Frontal cortex (tissue), 4 donors: ENCODE data around the gene IL4R. TPM values are rescaled to one million over a fixed set of nuclear protein-coding genes. Genes with fewer than 3 reads are reported as not detected.
"Not testable (repeated sequence)": the region's sequence is repeated elsewhere in the genome, so short reads cannot be mapped to it uniquely, and the experiment has no call there.

Experiments
- DNase-seq, 2 donors: peaks; one replicate each; pipeline ENCODE4 v3.0.0; 2012; ENCODE audit warnings: low spot score in 2 of 2
- FAIRE-seq: peaks from 2 replicates; lab custom pipeline; 2012; peaks lifted over from hg19 to GRCh38; lab: Jason Lieb, UNC
- total RNA-seq: library from RNA; depleted of rRNA; stranded (reverse); fragments of >200 nt; gene quantifications from one replicate; pipeline ENCODE4 v1.2.3, GENCODE V29; 2014
- donor health status: control.
- donor health status: control.
- donor health status: control.

The IL4R gene
- total RNA-seq, 1 donor from 2014 or later = 1.6 TPM

- FAIRE-seq (no peak), DNase-seq (no peak)
Observed at GRCh38 chr16:27287051-27287811, 26.5 kb upstream of the IL4R start.

- FAIRE-seq = no peak
- no peak for DNase-seq
Observed at GRCh38 chr16:27287887-27288286, 25.9 kb upstream of the IL4R start.

- not testable (repeated sequence) for FAIRE-seq, DNase-seq
Observed at GRCh38 chr16:27288313-27288712, 25.5 kb upstream of the IL4R start.

- no peak for FAIRE-seq
- no peak for DNase-seq
Observed at GRCh38 chr16:27289669-27290068, 24.1 kb upstream of the IL4R start.

GRCh38 chr16:27290562-27290961 is 23.2 kb upstream of the IL4R start:
- FAIRE-seq = no peak
- no peak for DNase-seq

- no peak for FAIRE-seq
- DNase-seq = no peak
Observed at GRCh38 chr16:27291106-27291505, 22.7 kb upstream of the IL4R start.

GRCh38 chr16:27291722-27292240 is 22.0 kb upstream of the IL4R start:
- DNase-seq (no peak), FAIRE-seq (no peak)

GRCh38 chr16:27293343-27293742 is 20.4 kb upstream of the IL4R start:
- FAIRE-seq = no peak
- no peak for DNase-seq

GRCh38 chr16:27298132-27298531 is 15.6 kb upstream of the IL4R start:
- no peak for DNase-seq
- FAIRE-seq = no peak

GRCh38 chr16:27301236-27301861 is 12.4 kb upstream of the IL4R start:
- FAIRE-seq (no peak), DNase-seq (no peak)

GRCh38 chr16:27302126-27302525 is 11.6 kb upstream of the IL4R start:
- FAIRE-seq (no peak), DNase-seq (no peak)

- FAIRE-seq (no peak), DNase-seq (no peak)
Observed at GRCh38 chr16:27303256-27304100, 10.3 kb upstream of the IL4R start.

GRCh38 chr16:27304102-27304501 is 9.7 kb upstream of the IL4R start:
- FAIRE-seq (no peak), DNase-seq (no peak)

GRCh38 chr16:27304881-27305745 is 8.7 kb upstream of the IL4R start:
- FAIRE-seq (no peak), DNase-seq (no peak)

GRCh38 chr16:27305839-27306442 is 7.8 kb upstream of the IL4R start:
- DNase-seq (no peak), FAIRE-seq (no peak)

- DNase-seq = no peak
- FAIRE-seq = no peak
Observed at GRCh38 chr16:27308792-27309191, 5.0 kb upstream of the IL4R start.

- FAIRE-seq (no peak), DNase-seq (no peak)
Observed at GRCh38 chr16:27310576-27311447, 3.0 kb upstream of the IL4R start.

- FAIRE-seq (no peak), DNase-seq (no peak)
Observed at GRCh38 chr16:27311448-27311830, 2.3 kb upstream of the IL4R start.
